Measurements from ENCODE around the gene FCAR.

- TF ChIP-seq CTCF (IDR thresholded peaks at IDR 0.05; ENCODE audit: low read depth, low read length) = no peak
- no peak for TF ChIP-seq EZH2phosphoT487 (IDR thresholded peaks at IDR 0.05; ENCODE audit: low read depth)
Measured at GRCh38 chr19:54889566-54889965, 15.5 kb downstream of the FCAR start.

All from OCI-LY3 (cell line).